HG02938 (cell line): ENCODE results near the gene ST6GALNAC5.

ENCODE experiments used
- ATAC-seq: cut with Tn5 transposase; IDR thresholded peaks from one replicate; pipeline ENCODE4 v1.9.1; 2021; ENCODE audit warnings: mild to moderate bottlenecking, moderate library complexity; ENCODE audit not compliant: unreplicated experiment

Gene ST6GALNAC5

GRCh38 chr1:76998582-76999223 lies 131.4 kb downstream of the ST6GALNAC5 start:
- ATAC-seq, result no peak

GRCh38 chr1:77007675-77008074 lies 140.4 kb downstream of the ST6GALNAC5 start:
- no peak for ATAC-seq

GRCh38 chr1:77010937-77011336 lies 143.7 kb downstream of the ST6GALNAC5 start:
- no peak for ATAC-seq

GRCh38 chr1:77012066-77012465 lies 144.8 kb downstream of the ST6GALNAC5 start:
- no peak for ATAC-seq

- ATAC-seq, result no peak
Observed at GRCh38 chr1:77014073-77014788, 147.0 kb downstream of the ST6GALNAC5 start.

GRCh38 chr1:77015748-77016341 lies 148.6 kb downstream of the ST6GALNAC5 start:
- no peak for ATAC-seq

GRCh38 chr1:77016386-77016985 lies 149.2 kb downstream of the ST6GALNAC5 start:
- ATAC-seq, result no peak

- ATAC-seq, result no peak
Observed at GRCh38 chr1:77018311-77018710, 151.0 kb downstream of the ST6GALNAC5 start.

- ATAC-seq, result no peak
Observed at GRCh38 chr1:77018761-77019160, 151.5 kb downstream of the ST6GALNAC5 start.

- no peak for ATAC-seq
Observed at GRCh38 chr1:77021732-77022131, 154.5 kb downstream of the ST6GALNAC5 start.

- ATAC-seq, result no peak
Observed at GRCh38 chr1:77024500-77024899, 157.2 kb downstream of the ST6GALNAC5 start.

- no peak for ATAC-seq
Observed at GRCh38 chr1:77025599-77025998, 158.3 kb downstream of the ST6GALNAC5 start.

GRCh38 chr1:77026135-77026534 lies 158.9 kb downstream of the ST6GALNAC5 start:
- no peak for ATAC-seq

GRCh38 chr1:77026640-77027039 lies 159.4 kb downstream of the ST6GALNAC5 start:
- ATAC-seq, result no peak

- ATAC-seq, result no peak
Observed at GRCh38 chr1:77027847-77028246, 160.6 kb downstream of the ST6GALNAC5 start.

GRCh38 chr1:77030401-77031105 lies 163.3 kb downstream of the ST6GALNAC5 start:
- no peak for ATAC-seq

- no peak for ATAC-seq
Observed at GRCh38 chr1:77031106-77031662, 163.9 kb downstream of the ST6GALNAC5 start.

- ATAC-seq, result no peak
Observed at GRCh38 chr1:77036560-77036959, 169.3 kb downstream of the ST6GALNAC5 start.

GRCh38 chr1:77037038-77037437 lies 169.8 kb downstream of the ST6GALNAC5 start:
- no peak for ATAC-seq

GRCh38 chr1:77038000-77038399 lies 170.7 kb downstream of the ST6GALNAC5 start:
- no peak for ATAC-seq

GRCh38 chr1:77039111-77039510 lies 171.8 kb downstream of the ST6GALNAC5 start:
- no peak for ATAC-seq
